Loucy (cell line): ENCODE data around the gene SH3BP4.

Experiments used
- H2AFZ ChIP-seq: fragments of 200-600 bp; sonication (generic); 2 replicates; pipeline ENCODE4 v1.6.0; 2016; ENCODE audit warnings: antibody characterized with exemption, mild to moderate bottlenecking, low read length, moderate library complexity
- H3F3A ChIP-seq: fragments of 200-600 bp; 2 replicates; pipeline ENCODE4 v1.6.0; 2016; ENCODE audit warnings: antibody characterized with exemption, low read depth, mild to moderate bottlenecking
- H3K27me3 ChIP-seq: fragments of 200-600 bp; sonication (generic); 2 replicates; pipeline ENCODE4 v1.6.1; 2014; ENCODE audit warnings: low read length, mild to moderate bottlenecking; ENCODE audit not compliant: insufficient read depth, poor library complexity, severe bottlenecking
- H3K36me3 ChIP-seq: fragments of 200-600 bp; sonication (generic); 2 replicates; pipeline ENCODE4 v1.6.1; 2016; ENCODE audit warnings: low read length; ENCODE audit not compliant: insufficient read depth
- H3K4me1 ChIP-seq: fragments of 200-600 bp; sonication (generic); 2 replicates; pipeline ENCODE4 v1.5.1; 2014; ENCODE audit warnings: low read length, mild to moderate bottlenecking; ENCODE audit not compliant: insufficient read depth, poor library complexity, severe bottlenecking
- H3K4me2 ChIP-seq: fragments of 200-600 bp; sonication (generic); 2 replicates; pipeline ENCODE4 v1.6.0; 2014; ENCODE audit warnings: antibody characterized with exemption, low read length, low read depth, mild to moderate bottlenecking; ENCODE audit not compliant: poor library complexity, severe bottlenecking
- H3K4me3 ChIP-seq: fragments of 200-600 bp; sonication (generic); 2 replicates; pipeline ENCODE4 v1.5.1; 2014; ENCODE audit warnings: low read length, mild to moderate bottlenecking, mixed read lengths; ENCODE audit not compliant: poor library complexity, severe bottlenecking
- H3K79me2 ChIP-seq: fragments of 200-600 bp; sonication (generic); 2 replicates; pipeline ENCODE4 v1.6.1; 2014; ENCODE audit warnings: low read length; ENCODE audit not compliant: insufficient read depth
- H3K9ac ChIP-seq: fragments of 200-600 bp; sonication (generic); 2 replicates; pipeline ENCODE4 v1.6.0; 2014; ENCODE audit warnings: mild to moderate bottlenecking, low read depth, low read length, moderate library complexity; ENCODE audit not compliant: poor library complexity, severe bottlenecking
- H3K9me2 ChIP-seq: fragments of 200-600 bp; sonication (generic); replicated peaks from 2 replicates; pipeline ENCODE4 v1.6.1; 2016; ENCODE audit warnings: low read depth, low read length, mixed read lengths
- H3K9me3 ChIP-seq: fragments of 200-600 bp; sonication (generic); 2 replicates; pipeline ENCODE4 v1.6.1; 2014; ENCODE audit warnings: mild to moderate bottlenecking, antibody characterized with exemption, low read length, low read depth; ENCODE audit not compliant: insufficient read depth
- H4K20me1 ChIP-seq: fragments of 200-600 bp; sonication (generic); 2 replicates; pipeline ENCODE4 v1.6.0; 2014; ENCODE audit warnings: antibody characterized with exemption, low read length, mild to moderate bottlenecking; ENCODE audit not compliant: insufficient read depth, poor library complexity, severe bottlenecking
- CTCF ChIP-seq: fragments of 200-600 bp; sonication (generic); conservative IDR thresholded peaks from 2 replicates; pipeline ENCODE4 v1.5.1; 2014; ENCODE audit warnings: mild to moderate bottlenecking, antibody characterized with exemption, low read length
- EZH2phosphoT487 ChIP-seq: fragments of 200-600 bp; IDR thresholded peaks from 2 replicates; pipeline ENCODE4 v1.6.1; 2018; ENCODE audit warnings: antibody characterized with exemption, mild to moderate bottlenecking, moderate library complexity, borderline replicate concordance

Gene SH3BP4

GRCh38 chr2:235026649-235027557, 75.1 kb downstream of the SH3BP4 start:
- no peak for TF ChIP-seq CTCF
- no peak for TF ChIP-seq EZH2phosphoT487
- Histone ChIP-seq H3K79me2 (no peaks in the 10 kb centered on the region), H2AFZ (no peak overlapping the region), H4K20me1 (no peaks in the 10 kb centered on the region), H3K4me2 (no peak overlapping the region), H3K9me3 (no peaks in the 10 kb centered on the region), H3K27me3 (no peaks in the 10 kb centered on the region), H3K4me3 (no peak overlapping the region), H3K9me2 (no peaks in the 10 kb centered on the region), H3F3A (no peaks in the 10 kb centered on the region), H3K36me3 (no peaks in the 10 kb centered on the region), H3K9ac (no peak overlapping the region), H3K4me1 (no peaks in the 10 kb centered on the region)

DNA sequence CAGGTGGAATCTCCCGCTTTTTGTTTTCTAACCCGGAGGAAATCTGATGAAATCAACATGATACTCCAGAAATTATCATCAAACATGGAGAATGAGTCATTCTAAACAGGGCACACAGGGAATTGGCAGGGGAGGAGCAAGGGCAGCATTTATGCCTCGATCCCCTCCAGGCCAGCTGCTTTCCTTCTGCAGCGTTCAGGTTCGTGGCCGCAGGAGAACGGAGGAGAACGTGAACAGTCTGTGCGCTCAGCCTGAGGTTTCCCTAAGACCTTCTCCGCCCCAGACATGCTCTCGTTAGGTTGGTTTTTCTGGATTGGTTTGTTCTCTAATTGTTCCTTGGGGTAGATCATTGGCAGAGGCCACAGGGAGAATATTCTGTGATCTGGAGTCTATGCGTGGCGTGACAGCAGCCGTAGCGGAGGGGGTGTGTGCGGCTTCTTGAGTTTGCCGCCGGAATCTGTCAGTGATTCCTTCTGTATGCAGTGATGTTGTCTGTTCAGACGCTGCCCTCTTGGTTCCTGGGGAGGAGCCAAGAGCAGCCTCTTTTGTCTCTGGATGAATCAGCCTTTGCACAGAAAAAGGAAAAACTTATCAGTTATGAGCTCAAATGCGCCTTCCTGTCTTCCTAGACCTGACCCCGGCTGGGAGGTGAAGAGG, 75.9 kb downstream of the SH3BP4 start:
- Histone ChIP-seq H2AFZ (no peak overlapping the region), H3K9me2 (no peaks in the 10 kb centered on the region), H3F3A (no peaks in the 10 kb centered on the region), H3K4me2 (no peak overlapping the region), H3K36me3 (no peaks in the 10 kb centered on the region), H4K20me1 (no peaks in the 10 kb centered on the region), H3K79me2 (no peaks in the 10 kb centered on the region), H3K27me3 (no peaks in the 10 kb centered on the region), H3K4me1 (no peaks in the 10 kb centered on the region), H3K9ac (no peak overlapping the region), H3K9me3 (no peaks in the 10 kb centered on the region), H3K4me3 (no peak overlapping the region)
- no peak for TF ChIP-seq EZH2phosphoT487
- TF ChIP-seq CTCF, result no peak

GRCh38 chr2:235028646-235029045, 76.8 kb downstream of the SH3BP4 start:
- TF ChIP-seq CTCF (no peak), EZH2phosphoT487 (no peak)
- H3K36me3 ChIP-seq, result no peaks in the 10 kb centered on the region
- H3K4me3 ChIP-seq, result no peak overlapping the region
- H3K27me3 ChIP-seq, result no peaks in the 10 kb centered on the region
- no peaks in the 10 kb centered on the region for H3K79me2 ChIP-seq
- no peak overlapping the region for H3K4me2 ChIP-seq
- no peaks in the 10 kb centered on the region for H3F3A ChIP-seq
- no peaks in the 10 kb centered on the region for H3K9me2 ChIP-seq
- no peak overlapping the region for H3K9ac ChIP-seq
- no peaks in the 10 kb centered on the region for H4K20me1 ChIP-seq
- H3K4me1 ChIP-seq, result no peaks in the 10 kb centered on the region
- no peaks in the 10 kb centered on the region for H3K9me3 ChIP-seq
- H2AFZ ChIP-seq, result no peak overlapping the region
